Stromal cell of bone marrow (primary cell): ENCODE results near the gene BTBD19.
A peak's percentile ranks its signal among the peaks of the same experiment; 100 is the strongest.
"Not testable (repeated sequence)": the region's sequence is repeated elsewhere in the genome, so short reads cannot be mapped to it uniquely, and the experiment has no call there.

Experiments
- DNase-seq: peaks from one replicate; pipeline ENCODE4 v3.0.0-alpha.2; 2012; ENCODE audit warnings: low read depth

The BTBD19 gene, protein sequence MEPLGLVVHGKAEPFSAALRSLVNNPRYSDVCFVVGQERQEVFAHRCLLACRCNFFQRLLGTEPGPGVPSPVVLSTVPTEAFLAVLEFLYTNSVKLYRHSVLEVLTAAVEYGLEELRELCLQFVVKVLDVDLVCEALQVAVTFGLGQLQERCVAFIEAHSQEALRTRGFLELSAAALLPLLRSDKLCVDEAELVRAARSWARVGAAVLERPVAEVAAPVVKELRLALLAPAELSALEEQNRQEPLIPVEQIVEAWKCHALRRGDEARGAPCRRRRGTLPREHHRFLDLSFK

DNA sequence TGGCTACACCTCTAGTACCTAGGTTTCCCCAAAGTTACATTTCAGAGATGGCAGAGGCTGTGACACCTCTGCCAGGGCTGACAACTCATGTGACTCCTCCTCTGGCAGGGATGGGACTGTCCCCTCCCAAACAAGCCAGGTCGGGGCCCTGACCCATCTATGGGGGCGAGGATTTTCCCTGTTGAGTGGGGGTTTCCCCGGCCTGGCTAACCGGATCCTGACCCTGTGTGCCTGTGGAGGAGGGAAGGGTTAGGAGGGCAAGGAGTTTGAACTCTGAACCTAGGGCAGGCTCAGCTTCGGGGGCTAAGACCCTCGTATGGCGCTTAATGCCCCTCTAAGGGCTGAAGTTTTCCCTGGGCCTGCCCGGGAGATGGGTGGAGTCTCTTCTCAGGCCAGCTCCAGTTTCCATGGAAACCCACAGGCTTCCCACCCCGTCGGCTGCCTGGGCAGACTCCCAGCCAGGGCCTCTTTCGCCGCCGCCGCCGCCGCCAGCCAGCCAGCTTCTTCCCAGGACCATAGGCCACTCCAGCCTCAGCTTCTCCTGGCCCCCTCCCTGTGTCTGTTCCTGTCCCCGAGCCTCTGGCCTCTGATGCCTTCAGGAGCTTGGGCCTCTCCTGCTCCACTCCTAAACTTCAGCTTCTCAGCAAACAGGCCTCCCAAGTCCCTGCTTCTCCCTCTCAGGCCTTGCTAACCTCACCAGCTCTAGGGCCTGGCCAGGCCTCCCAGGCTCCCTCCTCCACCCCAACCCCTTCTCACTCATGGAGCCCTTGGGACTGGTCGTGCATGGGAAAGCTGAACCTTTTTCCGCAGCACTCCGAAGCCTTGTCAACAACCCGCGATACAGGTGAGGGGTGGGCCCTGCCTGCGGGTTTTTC is at the start of gene BTBD19:
BTBD19 (plus strand) TSS at position 461 of the 875 bp plus-strand sequence; CDS start at position 759, 298 bp downstream.
- peak; percentile 88 for DNase-seq

DNA sequence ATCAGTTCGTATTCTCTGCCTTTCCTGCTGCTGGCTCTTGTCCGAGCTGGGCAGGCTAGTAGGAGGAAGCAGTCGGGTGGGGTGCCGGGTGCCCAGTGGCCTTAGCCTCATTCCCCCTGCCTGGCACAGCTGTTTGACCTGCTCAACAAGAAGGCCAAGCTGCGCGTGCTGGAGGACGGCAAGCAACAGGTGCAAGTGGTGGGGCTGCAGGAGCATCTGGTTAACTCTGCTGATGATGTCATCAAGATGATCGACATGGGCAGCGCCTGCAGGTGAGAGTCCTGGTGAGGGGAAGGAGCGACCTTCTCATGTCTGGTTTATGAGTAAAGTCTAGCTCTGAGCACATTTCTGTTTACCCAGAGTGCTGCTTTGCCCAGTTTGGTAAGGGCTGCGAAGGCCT is 49.2 kb upstream of the BTBD19 start:
- no peak for DNase-seq

DNA sequence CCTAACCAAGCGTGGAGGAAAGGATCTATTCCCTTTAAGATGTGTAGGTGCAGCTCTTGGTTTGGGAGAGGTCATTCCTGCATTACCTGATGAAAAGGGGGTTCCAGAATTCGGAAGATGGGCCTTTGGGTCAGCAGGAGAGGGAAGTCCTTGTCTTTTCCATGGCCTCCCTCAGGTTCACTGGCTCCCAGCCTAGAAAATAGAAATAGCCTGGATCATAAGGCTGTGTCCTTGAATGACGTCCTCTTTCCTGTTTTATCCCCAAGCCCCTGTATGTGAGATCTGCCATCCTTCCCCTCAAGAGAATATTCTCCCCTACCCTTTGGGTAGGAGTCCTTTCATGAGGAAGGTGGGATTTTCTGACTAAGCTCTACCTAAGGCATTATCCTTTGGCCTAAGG is 47.4 kb upstream of the BTBD19 start:
- DNase-seq, result no peak

DNA sequence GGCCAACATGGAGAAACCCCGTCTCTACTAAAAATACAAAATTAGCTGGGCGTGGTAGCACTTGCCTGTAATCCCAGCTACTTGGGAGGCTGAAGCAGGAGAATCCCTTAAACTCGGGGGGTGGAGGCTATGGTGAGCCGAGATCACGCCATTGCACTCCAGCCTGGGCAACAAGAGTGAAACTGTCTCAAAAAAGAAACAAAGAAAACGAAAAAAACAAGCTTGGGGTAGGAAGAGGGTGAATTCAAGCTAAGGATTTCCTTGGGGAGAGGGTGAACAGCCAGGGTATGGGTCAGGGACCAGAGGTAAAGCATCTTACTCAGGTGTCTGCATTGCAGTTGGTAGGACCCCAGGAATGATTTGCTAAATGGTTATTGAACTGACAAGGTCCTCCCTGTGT is 41.9 kb upstream of the BTBD19 start:
- DNase-seq, result not testable (repeated sequence)

DNA sequence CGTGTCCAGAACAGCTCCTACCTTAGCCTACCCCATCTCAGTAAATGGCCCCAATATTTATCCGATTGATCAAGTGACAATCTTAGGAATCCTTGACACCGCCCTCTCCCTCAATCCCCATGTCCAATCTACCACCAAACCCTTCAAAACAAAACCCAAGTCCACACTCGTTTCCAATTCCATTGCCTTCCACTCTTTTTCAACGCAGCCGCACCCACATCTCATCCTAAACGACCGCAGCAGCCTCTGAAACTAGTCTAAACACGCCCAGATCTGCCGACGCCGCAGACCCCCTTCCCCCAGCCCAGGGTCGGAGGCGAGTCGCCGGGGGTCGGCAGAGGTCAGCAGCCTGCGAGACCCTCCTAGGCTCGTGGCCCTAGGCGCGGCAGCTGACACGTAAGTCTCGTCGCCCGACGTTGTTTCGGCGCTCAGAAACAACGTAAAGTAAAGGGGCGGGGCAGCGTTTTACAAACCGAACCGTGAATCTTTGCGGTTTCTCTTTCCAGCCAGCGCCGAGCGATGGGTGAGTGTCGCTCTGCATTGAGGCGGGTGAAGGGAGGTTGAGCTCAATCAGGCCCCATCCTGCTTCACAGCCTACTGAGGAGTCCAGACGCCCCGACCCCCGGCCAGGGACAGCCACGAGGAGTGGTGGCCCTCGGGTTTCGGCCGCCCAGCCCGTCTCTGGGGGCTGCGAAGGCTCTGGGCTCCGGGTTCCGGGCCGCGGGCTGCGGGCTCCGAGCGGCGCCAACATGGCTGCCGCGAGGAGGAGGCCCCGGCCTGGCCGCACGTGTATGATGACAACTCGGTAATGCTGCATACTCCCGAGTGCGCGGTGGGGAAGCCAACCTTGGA is 33.0 kb upstream of the BTBD19 start, which contains the start of gene RPS8:
RPS8 (plus strand) TSS at position 463 of the 852 bp plus-strand sequence; CDS start at position 520, 57 bp downstream.
- peak; percentile 93 for DNase-seq

DNA sequence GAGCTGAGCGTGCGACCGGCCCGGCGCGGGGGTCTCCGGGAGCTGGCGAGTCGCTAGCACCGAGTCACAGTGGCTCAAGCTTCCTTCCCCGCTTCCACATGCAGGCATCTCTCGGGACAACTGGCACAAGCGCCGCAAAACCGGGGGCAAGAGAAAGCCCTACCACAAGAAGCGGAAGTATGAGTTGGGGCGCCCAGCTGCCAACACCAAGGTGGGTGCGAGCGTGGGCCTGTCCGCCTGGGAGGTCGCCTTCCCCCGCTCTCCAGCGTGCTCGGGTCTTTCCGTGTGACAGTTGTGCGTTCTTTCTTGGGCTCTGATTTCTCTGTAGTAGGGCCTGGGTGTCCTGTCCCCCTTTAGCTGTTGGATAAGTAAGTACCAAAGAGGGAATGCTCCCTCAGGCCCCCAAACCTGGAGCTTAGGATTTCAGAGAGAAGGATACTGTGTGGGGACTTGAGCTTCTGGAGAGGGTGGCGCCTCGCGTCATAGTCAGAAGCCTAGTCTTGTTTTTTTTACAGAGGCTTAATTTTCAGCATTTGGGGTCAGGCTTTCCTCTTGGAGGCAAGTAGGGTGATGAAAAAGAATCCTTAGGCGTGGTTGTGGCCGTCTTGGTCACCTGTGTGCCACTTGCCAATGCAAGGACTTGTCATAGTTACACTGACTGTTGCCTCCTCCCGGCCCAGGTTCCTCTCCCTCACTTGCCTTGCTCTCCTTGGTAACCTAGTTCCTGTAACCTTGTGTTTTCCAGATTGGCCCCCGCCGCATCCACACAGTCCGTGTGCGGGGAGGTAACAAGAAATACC is 32.2 kb upstream of the BTBD19 start:
- DNase-seq, result no peak

DNA sequence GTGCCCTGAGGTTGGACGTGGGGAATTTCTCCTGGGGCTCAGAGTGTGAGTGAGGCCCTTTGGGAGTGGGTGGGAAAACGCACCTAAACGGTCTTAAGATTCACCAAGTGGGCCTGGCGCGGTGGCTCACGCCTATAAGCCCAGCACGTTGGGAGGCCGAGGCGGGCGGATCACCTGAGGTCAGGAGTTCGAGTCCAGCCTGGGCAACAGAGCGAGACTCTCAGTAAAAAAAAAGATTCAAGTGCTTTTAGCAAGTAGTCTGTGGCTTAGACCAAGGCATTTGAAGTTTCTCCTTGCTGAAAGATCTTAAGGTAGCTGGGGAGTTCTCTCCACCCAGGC is 31.6 kb upstream of the BTBD19 start:
- DNase-seq, result no peak

DNA sequence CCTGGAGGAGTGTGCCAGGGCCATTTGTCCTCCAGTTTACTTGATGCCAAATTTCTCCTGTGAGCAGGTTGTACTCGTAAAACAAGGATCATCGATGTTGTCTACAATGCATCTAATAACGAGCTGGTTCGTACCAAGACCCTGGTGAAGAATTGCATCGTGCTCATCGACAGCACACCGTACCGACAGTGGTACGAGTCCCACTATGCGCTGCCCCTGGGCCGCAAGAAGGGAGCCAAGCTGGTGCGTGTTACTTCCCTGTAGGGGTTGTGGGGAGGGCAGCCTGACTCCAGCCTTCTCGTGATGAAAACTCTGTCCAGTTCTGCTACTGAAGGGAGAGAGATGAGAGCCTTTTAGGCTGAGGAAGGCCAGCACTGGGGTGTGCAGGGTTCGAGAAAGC is 30.8 kb upstream of the BTBD19 start:
- DNase-seq, result no peak

DNA sequence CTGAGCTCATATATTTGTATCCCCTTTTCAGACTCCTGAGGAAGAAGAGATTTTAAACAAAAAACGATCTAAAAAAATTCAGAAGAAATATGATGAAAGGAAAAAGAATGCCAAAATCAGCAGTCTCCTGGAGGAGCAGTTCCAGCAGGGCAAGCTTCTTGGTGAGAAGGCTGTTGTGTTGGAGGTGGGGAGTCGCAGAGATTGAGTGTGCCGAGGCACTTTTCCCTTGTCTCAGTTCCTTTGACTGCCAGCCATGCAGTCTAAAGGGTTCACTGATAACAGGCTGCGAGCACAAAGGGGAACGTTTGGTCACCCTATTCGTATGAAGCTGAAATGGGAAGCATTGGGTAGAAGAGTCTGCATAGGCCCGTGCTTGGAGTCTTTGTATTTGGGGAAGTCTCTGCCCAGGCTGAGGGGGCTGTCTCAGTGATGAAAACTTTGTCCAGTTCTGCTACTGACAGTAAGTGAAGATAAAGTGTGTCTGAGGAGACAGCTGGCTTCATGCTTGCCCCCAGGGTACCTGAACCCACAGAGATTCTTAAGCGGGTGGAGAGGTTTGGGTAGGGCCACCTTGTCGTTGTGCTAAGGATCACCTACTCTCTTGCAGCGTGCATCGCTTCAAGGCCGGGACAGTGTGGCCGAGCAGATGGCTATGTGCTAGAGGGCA is 30.2 kb upstream of the BTBD19 start:
- DNase-seq, result no peak

DNA sequence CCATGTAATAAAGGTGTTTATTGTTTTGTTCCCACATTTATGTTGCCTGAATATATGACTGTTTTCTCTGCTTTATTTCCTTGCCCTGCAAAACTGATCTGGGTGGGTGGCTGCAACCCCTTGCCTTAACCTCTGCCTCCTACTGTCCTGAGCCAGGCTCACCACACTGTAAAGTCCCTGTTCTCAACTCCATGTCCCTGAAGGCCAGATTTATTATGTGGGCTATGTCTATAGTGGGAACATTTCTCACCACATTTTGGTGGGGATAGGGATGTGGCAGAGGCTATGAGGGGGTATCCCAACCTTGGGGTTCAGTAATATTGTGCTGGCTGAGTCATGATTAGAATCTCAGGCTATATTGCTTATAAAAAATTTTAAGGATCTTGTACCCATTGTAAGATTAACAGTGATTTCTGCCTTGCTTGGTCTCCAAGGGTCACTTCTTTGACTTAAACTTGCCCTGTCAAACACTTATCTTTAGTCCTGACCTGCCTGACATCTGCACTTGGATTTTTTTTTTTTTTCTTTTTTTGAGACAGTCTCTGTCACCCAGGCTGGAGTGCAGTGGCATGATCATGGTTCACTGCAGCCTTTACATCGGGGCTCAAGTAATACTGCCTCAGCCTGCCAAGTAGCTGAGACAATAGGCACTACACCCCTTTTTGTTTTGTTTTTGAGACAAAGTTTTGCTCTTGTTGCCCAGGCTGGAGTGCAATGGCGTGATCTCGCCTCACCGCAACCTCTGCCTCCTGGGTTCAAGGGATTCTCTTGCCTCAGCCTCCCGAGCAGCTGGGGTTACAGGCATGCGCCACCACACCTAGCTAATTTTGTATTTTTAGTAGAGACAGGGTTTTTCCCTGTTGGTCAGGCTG is 29.4 kb upstream of the BTBD19 start:
- DNase-seq, result no peak

DNA sequence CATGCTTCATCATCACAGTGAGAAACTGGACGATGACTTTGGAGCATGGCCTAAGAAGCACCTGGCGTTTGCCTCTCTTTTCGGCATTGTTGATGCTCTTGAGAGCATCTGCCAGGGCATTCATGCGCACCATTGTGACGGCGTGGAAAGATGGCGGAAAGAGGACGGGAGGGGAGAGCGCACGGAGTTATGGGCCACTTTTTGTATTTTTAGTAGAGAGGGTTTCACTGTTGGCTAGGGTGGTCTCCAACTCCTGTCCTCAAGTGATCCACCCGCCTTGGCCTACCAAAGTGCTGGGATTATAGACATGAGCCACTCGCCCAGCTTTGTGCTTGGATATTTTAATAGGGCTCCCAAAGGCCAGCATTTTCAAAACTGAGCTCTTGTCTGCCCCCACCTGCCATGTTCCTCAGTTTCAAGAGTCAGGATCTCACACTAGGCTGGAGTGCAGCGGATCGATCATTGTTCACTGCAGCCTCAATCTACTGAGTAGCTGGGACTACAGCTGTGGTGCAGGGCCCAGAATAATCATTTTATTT is 27.7 kb upstream of the BTBD19 start:
- no peak for DNase-seq

DNA sequence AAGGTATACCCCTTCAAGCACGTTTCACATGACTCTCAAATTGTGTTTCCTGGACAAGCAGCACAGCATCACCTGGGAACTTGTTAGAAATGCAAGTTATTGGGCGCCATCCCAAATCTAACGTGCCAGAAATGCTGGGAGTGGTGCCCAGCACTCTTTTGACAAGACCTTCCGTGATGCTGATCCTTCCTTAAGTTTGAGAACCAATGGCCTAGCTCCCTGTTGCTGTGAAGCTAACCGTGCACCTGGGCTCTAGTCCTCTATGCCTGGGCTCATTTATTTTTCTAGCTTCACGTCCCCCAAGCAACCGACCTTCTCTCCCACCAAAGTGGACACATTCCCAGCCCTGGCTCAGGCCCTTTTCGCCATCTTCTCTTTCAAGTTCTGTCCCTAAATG is 24.6 kb upstream of the BTBD19 start:
- no peak for DNase-seq

DNA sequence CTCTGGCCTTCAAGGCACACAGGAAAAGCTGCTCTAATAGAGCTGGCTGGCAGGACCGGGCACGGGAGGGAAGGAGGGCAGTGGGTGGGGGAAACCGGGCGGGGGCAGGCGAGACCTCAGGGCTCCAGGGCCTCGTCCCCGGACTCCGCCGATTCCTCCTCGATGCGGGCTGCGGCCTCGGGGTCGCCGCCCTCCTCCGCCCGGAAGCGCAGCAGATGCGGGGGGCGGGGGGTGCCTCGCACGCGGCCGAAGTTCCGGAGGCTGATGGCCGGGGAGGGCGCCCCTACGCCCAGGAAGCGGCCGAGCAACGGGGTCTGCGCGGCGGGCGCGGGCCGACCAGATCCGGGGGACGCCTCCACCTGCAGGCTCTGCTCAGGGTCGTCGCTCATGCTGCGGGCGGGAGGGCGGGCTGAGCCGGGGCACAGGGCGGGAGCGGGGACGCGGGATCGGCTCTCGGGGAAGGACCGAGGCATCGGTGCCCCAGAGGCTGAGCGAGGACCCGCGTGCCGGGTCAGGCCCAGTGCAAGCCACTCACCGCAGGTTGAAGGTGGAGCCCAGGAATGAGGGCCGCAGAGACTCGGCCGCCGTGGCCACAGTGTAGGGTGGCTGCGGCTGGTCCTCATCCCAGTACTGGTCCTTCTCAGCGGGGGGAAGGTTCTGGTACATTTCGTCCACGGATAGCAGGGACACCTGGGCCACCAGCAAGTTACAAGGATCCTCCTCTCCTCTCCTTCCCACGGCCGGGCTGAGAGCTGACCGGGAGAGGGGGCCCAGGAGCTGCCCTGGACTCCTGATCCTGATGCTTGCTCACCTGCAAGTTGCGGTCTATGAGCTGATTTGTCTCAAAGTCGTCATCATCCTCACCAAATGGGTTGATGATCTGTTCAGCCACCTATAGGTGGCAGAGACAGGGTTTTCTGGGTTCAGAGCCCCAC is 24.0 kb upstream of the BTBD19 start:
- DNase-seq, result no peak

DNA sequence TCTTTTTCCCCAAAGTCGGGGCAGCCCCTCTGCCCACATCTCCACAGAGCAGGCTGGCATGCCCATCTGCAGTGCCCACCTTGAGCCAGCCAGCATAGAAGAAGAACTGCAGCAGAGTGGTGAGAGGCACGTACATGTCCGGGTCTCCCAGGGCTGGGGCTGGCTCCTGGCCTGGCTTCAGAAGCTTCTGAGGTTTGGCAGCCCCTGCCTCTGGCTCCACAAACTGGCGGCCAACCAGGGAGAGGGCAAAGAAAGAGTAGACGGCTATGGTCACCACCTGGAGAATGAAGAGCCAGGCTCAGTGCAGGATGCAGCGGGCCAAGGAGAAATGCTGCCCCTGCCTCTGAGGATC is 23.3 kb upstream of the BTBD19 start:
- DNase-seq, result no peak

DNA sequence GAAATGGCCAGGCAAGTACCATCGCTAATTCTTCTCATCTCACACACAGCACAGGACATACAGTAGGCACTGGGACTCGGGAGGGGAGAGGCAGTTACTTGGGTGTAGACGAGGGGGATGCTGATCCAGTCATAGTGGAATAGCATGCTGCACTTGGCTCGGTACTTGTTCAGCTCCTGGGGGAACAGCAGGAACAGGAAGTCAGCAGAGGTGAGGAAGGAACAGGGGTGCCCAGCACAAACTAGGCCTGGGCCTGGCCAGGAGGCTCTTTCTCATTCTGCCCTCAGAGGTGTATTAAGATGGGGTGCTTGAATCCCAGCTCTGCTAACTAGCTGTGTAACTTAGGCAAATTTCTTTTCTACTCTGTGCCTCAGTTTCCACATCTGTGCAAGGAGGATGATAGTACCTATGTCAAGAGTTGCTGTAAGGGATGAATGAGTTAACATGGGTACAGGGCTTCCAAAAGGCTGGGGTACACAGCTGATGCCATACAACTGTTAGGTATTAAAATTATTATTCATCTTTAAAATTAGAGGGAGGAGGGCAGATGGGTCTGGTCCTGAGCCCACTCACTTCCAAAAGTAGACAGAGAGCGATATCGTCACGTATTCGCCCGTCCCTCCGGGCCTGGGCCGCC is 22.7 kb upstream of the BTBD19 start:
- no peak for DNase-seq

DNA sequence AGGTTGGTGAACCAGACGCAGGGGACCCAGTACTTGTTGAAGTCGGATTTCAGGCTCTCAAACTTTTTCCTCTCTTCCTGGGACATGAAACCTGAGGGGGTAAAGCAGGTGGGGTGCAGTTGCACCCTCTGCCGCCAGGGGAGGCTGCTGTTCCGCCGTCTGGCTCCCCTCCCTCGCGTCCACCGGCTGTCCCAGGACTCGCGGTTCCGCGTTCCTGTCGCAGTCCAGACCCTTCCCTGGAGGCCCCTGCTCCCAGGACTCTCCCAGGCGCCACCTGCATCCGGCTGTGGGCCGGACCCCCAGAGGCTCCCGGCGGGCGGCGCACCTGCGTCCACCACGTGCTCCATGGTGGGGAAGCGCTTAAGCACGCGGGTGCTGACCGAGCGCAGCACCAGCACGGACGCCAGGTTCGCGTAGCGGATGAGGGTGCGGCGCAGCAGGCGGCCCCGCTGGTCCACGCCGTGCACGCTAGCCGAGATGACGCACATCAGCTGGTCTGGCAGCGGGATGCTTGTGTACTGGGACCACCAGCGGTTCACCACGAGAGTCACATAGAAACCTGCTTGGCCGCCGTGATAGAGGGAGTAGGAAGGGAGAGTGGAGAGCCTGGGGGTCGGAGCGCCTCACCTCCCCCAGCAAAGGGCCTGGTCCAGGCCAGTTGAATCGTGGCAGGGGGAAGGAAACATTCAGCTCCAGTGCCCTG is 22.0 kb upstream of the BTBD19 start:
- DNase-seq, result no peak

DNA sequence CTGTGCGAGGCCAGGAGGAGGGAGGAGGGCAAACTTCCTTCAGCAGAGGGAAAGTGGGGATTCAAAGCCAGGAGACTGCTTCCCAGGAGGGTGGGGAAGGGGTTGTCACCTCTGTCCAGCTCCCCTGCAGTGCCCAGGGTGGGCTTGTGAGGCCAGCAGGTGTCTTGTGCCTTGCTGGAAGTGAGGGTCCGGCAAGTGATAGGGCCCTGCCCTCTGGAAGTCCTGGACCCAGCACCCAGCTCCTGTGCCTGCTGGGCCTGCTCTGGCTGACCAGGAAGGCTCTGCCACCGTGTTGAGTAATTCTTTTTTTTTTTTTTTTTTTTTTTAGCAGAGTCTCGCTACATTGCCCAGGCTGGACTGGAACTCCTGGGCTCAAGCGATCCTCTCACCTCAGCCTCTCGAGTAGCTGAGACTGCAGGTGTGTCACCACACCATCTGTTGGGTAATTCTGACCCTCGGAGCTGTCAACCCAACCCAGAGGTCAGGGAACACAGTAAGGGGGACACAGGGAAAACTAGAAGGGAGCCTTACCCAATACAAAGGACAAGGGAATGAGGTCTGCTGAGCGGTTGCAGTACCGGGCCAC is 21.4 kb upstream of the BTBD19 start:
- no peak for DNase-seq
